DMS79 treated with DMSO at 0.1 percent for 48 hours (cell line): Measurements from ENCODE around the gene SETBP1.

Experiments
- DNase-seq: peaks from one replicate; lab custom pipeline; 2025; lab: John Stamatoyannopoulos, UW

Gene SETBP1

GRCh38 chr18:45066886-45067285, 386.2 kb downstream of the SETBP1 start:
- no peak for DNase-seq

DNA sequence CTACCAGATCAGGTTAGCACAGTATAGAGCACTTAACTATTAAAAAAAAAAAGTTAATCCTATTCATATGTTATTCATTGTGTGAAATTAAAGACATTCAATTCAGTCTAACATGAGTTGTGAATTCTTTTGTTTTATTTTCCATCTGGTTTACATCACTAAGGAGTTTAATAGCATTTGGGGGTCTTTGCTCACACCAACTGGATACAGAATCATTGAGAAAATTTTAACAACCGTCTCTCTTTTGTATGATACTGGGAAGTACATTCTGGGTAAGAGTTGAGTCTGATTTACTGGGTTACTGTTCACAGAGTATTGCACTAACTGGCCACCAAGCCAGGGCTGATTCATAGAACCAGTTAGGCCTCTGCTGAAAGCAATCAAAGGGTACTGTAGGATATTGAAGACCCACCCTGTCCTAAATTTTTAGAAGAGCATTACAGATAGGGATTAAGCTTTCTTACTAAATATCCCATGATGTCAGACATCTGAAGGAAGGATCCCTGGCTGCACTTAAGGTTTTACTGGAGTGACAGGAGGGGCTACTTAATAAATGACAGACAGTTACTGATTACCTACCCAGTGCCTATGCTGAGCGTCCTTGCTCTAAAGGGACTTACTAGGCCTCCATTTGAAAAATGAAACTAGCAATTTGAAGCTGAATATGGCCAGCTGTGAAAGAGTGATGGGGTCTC, 387.9 kb downstream of the SETBP1 start:
- no peak for DNase-seq

- no peak for DNase-seq
These were observed 388.9 kb downstream of the SETBP1 start for GRCh38 chr18:45069546-45069945.

DNA sequence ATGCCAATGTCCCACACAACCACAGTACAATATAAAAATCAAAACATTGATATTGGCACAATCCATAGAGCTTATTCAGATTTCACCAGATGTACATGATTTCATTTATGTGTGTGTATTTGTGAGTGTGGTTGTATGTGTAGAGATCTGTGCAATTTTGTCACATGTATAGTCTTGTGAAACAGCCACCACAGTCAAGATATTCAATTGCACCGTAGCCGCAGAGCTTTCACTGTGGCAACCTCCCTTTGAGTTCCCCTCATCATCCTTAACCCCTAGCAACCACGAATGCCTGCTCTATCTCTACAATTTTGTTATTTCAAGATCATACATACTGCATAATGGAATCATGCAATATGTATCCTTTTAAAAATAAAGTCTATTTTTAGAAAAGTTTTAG, 391.3 kb downstream of the SETBP1 start:
- no peak for DNase-seq

GRCh38 chr18:45073556-45073955, 392.9 kb downstream of the SETBP1 start:
- DNase-seq: no peak

DNA sequence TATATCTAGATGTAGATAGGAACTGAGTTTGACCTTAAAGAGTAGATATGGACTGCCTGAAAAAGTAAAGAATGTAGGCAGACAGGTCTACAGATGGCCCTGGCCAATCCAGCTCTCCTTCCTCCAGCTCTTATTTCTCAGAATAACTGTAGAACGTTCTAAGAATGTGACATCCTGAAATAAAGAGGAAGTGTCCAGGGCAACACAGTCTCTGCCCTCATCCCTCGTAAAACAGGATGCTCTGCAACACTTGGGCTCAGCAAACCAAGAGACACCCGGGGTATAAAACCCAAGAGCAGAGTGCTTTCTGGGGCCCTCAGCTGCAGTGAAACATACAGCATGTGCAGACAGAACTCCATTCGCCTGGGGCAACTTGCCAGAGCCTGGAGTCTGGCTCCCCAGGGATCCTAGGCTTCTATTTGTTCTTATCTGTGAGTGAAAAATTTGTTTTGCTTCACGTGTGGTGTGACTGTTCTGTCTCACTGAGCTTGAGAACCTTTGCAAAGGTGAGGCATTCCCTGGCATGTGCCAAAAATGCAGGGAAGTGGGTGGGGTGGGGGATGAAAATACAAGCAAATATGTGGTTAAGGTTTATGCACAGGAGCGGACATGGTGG, 401.0 kb downstream of the SETBP1 start:
- no peak for DNase-seq

- no peak for DNase-seq
These were observed 402.7 kb downstream of the SETBP1 start for GRCh38 chr18:45083226-45083855.

DNA sequence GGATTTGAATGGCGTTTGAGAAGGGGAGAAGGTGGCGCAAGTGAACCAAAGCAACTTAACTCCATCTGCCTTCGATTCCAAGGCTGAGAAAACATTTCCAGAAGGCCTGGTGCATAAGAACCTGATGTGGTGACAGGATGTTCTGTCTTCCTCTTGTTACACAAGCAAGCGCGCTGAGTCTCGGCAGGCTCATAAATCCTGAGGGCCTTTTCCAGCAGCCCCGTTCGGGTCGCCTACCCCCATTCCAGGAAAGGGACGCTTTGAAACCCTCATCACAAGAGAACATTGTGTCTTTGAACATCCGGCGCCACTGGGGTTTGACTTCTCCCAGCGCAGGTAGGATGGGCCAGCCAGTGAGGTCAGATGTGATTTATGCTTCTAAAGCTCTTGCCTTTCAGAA, 403.5 kb downstream of the SETBP1 start:
- no peak for DNase-seq

DNA sequence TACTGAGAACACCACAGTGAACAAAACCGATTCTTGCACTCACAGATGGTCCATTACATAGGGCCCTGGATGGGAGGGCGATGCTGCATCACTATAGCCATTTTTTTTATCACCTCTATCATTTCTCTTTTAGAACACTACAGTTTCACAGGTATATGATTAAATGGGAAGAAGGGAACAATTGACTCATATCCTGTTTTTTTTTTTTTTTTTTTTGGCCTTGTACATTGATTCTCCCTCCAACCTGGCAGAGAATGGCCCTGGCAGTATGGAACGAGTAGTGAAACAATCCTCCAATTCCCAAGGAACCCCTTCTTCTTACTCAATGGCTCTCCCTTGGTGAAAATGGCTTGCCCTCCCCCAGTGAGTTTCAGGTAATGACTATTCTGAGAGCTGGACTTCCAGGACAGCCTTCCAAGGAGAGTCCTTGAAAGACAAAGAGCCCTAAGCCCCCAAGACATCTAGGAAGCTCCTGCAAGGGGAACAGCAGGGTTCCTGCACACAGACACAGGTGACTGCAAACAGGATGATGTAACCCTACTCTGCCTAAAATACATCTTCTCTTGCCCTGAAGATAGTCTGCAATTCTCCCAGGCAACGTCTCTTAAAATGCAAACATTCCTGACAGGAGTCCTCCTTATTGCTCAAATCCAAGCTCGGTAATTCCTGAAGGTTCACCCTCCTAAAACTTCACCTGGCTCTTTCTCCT, 405.4 kb downstream of the SETBP1 start:
- DNase-seq: peak; percentile 69

- no peak for DNase-seq
These were observed 406.1 kb downstream of the SETBP1 start for GRCh38 chr18:45086777-45087176.

DNA sequence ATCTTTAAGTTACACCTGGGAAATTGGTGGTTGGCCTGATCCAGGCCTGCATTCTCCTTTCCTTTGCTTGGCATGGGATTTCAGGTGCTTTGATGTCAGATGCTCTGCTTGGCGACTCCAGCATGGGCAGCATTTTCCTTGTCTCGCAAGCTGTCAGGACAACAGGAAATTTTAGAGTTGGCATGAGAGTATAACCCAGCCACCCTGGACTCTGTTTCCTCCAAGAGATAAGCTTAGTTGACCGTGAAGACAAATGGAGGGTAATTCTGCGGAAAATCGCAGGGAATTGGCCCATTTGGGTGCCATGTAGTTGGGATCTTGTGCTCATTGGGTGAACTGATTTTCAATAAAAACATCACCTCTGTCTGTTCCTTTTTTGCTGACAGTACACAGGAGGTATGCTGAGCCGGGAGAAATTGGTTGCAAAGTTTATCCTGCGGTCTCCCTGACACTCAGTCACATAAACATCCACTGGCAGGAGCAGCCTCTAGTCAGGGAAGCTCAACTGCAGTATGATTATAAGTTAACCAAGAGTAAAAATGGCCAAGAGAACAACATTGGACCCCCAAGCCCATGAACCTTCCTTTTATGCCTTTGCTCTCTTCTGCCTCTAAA, 409.9 kb downstream of the SETBP1 start:
- DNase-seq: no peak

GRCh38 chr18:45100321-45101105, 419.8 kb downstream of the SETBP1 start:
- DNase-seq: no peak

DNA sequence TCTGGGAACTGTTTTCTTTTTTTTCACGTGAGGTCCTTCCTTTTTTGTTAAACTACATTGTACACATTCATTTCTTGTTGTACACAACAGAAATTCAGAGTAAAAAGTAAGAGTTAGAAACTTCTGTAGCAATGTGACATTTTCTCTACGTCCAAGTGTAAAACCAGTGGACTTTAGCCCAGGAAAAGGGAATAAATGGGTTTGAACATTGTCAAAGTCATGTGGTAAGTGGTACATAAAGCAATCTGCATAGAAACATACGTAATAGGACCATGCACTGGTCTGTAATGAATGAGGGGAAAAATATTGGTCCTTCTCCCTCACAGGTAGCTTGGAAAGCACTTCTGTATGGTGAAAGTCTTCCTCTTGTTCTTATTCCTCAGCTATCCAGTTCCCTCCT, 421.4 kb downstream of the SETBP1 start:
- DNase-seq: no peak

- no peak for DNase-seq
These were observed 422.2 kb downstream of the SETBP1 start for GRCh38 chr18:45102863-45103262.

- DNase-seq: peak; percentile 31
These were observed 422.8 kb downstream of the SETBP1 start for GRCh38 chr18:45103319-45104048.

- DNase-seq: no peak
These were observed 423.3 kb downstream of the SETBP1 start for GRCh38 chr18:45104049-45104395.

DNA sequence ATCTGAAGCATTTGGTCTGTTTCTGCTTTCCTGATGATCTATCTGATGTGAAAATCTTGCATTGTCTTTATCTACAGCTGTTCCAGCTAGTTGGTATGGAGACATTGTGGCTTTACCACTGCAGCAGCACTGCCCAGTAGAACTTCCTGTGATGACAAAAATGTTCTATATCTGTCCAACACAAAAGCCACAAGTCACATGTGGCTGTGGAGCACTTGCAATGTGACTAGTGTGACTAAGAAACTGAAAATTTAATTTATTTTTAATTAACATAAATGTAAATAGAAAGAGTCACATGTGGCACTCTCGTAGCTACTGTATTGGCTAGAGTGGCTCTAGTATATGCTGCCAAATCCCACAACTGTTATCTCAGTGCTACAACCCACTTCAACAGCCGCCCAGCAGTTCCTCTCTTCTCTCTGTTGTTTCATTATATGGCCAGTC, 425.7 kb downstream of the SETBP1 start:
- DNase-seq: no peak

GRCh38 chr18:45107425-45107824, 426.7 kb downstream of the SETBP1 start:
- no peak for DNase-seq

DNA sequence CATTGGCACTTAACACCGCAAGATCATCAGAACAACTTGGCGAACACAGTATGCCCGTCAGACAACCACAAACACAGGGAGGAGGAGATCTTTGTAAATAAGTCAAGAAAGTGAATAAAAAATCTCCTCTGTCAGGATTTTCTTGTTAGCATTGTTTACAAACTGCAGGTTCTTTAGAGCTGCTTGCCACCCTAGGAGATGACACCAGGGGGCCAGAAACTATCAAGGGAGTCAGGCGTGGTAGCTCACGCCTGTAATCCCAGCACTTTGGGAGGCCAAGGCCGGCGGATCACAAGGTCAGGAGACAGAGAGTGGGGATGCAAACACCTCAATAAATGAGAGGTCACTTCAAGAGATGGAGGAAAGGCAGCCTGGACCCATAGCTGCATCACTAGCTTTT, 428.1 kb downstream of the SETBP1 start:
- no peak for DNase-seq

DNA sequence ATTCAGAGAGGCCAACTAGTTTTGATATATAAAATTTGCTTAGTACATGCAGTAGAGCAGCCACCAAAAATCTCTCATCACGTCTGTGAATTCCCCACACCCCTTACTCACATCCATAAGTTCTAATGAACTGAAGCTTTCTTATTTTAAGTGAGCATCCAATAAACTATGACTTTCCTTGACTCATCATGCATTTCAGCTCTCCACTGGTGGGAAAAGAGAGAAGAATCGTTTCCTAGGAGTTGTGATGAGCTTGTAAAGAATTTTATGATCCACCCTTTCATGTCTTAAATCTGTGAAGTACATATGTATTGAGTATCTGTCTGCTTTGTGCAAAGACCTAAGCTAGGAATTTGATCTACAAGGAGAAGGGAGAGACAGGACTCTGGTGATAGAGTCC, 428.6 kb downstream of the SETBP1 start:
- DNase-seq: no peak

DNA sequence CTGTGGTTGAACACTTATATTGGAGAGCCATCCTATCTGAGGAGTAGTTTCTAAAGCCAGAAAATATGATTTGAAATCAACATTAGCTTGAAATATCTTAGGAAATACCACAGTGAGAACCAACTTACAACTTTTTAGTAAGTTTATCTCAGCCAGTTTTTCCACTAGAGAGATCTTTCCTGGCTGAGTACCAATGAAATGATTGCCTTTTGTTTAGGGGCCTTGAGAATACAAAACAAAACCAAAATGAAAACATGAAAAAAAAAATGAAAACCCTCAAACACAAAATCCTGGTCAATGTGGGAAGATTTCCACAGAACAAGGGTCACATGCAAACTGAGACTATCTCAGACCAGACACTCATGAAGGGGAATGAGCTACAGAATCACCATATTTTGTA, 429.0 kb downstream of the SETBP1 start:
- no peak for DNase-seq
